Endothelial cell of umbilical vein (primary cell): ENCODE results near the gene CHM. TPM values are rescaled to one million over a fixed set of nuclear protein-coding genes. Genes with fewer than 3 reads are reported as not detected.

Source experiments
- BruUV-seq: library from RNA; stranded (reverse); fragments of 400-500 nt; replicated peaks from 2 replicates; lab custom pipeline; 2021; lab: Mats Ljungman, UMichigan
- CTCF ChIA-PET: fragments of 300-600, 350-600 bp; sonication (Branson Sonifier 250); formaldehyde crosslinking; loops from one replicate; lab custom pipeline; 2021; ENCODE audit warnings: antibody characterized with exemption, inconsistent platforms; lab: Charles Lee
- POLR2A ChIA-PET: fragments of 300-600, 350-600 bp; sonication (Branson Sonifier 250); formaldehyde crosslinking; loops from one replicate; lab custom pipeline; 2021; ENCODE audit warnings: antibody characterized with exemption, inconsistent platforms; lab: Charles Lee
- DNase-seq: peaks from one replicate; pipeline ENCODE4 v3.0.0-alpha.2; 2011; ENCODE audit warnings: low read depth, low spot score
- FAIRE-seq: peaks from 2 replicates; lab custom pipeline; 2011; peaks lifted over from hg19 to GRCh38; lab: Jason Lieb, UNC
- H2AFZ ChIP-seq: 2 replicates; pipeline ENCODE4 v1.6.0; 2012; ENCODE audit warnings: low read depth, low read length, control low read depth, inconsistent platforms
- H3K27ac ChIP-seq: 2 replicates; pipeline ENCODE4 v1.5.1; 2011; ENCODE audit warnings: low read depth, mild to moderate bottlenecking, control low read depth, low read length, moderate library complexity; ENCODE audit not compliant: insufficient read depth
- H3K27me3 ChIP-seq, 2 experiments: 2 replicates each; pipeline versions ENCODE4 v1.6.0 to v1.6.1; 2011; ENCODE audit warnings: low read length in 2 of 2, mixed read lengths in 1 of 2; ENCODE audit not compliant: control insufficient read depth in 2 of 2, insufficient read depth in 2 of 2
- H3K36me3 ChIP-seq, 2 experiments: 2 replicates in 1 of 2; 3 replicates in 1 of 2; pipeline ENCODE4 v1.5.1; 2011; ENCODE audit warnings: low read length in 2 of 2, mild to moderate bottlenecking in 1 of 2, moderate library complexity in 1 of 2; ENCODE audit not compliant: control insufficient read depth in 2 of 2, insufficient read depth in 2 of 2; ENCODE audit errors: extremely low read depth in 1 of 2
- H3K4me1 ChIP-seq: 3 replicates; pipeline ENCODE4 v1.5.1; 2011; ENCODE audit warnings: mild to moderate bottlenecking, low read length; ENCODE audit not compliant: control insufficient read depth, insufficient read depth; ENCODE audit errors: extremely low read depth
- H3K4me2 ChIP-seq: 2 replicates; pipeline ENCODE4 v1.6.1; 2011; ENCODE audit warnings: low read length, control low read depth, mixed read lengths; ENCODE audit not compliant: insufficient read depth
- H3K4me3 ChIP-seq, 3 experiments: fragments of 200-600 bp in 1 of 3; sonication (generic), shearing (Covaris generic) in 1 of 3; replicated peaks in 1 of 3; 2 replicates each; pipeline ENCODE4 v1.5.1; 2011 to 2016; ENCODE audit warnings: control low read depth in 3 of 3, low read length in 3 of 3, mild to moderate bottlenecking in 2 of 3, inconsistent platforms in 1 of 3, low read depth in 1 of 3, moderate library complexity in 1 of 3; ENCODE audit not compliant: insufficient read depth in 1 of 3
- H3K79me2 ChIP-seq: 2 replicates; pipeline ENCODE4 v1.6.0; 2012; ENCODE audit warnings: low read length, inconsistent platforms; ENCODE audit not compliant: control insufficient read depth, insufficient read depth
- H3K9ac ChIP-seq: replicated peaks from 2 replicates; pipeline ENCODE3; 2011; ENCODE audit warnings: low read length, control low read depth; ENCODE audit not compliant: insufficient read depth; ENCODE audit errors: extremely low read depth
- H3K9me1 ChIP-seq: replicated peaks from 3 replicates; pipeline ENCODE4 v1.6.0; 2011; ENCODE audit warnings: mild to moderate bottlenecking, low read length; ENCODE audit not compliant: control insufficient read depth, insufficient read depth; ENCODE audit errors: extremely low read depth
- H3K9me3 ChIP-seq: replicated peaks from 2 replicates; pipeline ENCODE4 v1.5.1; 2012; ENCODE audit warnings: low read length, inconsistent platforms; ENCODE audit not compliant: control insufficient read depth, insufficient read depth
- H4K20me1 ChIP-seq: replicated peaks from 2 replicates; pipeline ENCODE3; 2011; ENCODE audit warnings: mild to moderate bottlenecking, low read length; ENCODE audit not compliant: control insufficient read depth, insufficient read depth; ENCODE audit errors: extremely low read depth
- CTCF ChIP-seq, 2 donors: IDR thresholded peaks; 1 replicate in 1 of 2; 2 replicates in 1 of 2; pipeline ENCODE4 v1.5.1; 2011; ENCODE audit warnings: low read length in 2 of 2, mild to moderate bottlenecking in 2 of 2, moderate library complexity in 2 of 2, control low read depth in 1 of 2, inconsistent platforms in 1 of 2, low read depth in 1 of 2; ENCODE audit not compliant: insufficient read depth in 1 of 2; ENCODE audit errors: extremely low read depth in 1 of 2
- GATA2 ChIP-seq: IDR thresholded peaks from 2 replicates; pipeline ENCODE4 v1.7.0; 2011; ENCODE audit warnings: low read depth, mild to moderate bottlenecking, moderate library complexity, mixed read lengths, low read length; ENCODE audit not compliant: insufficient read length, insufficient read depth
- JUN ChIP-seq: IDR thresholded peaks from 2 replicates; pipeline ENCODE4 v1.6.1; 2011; ENCODE audit warnings: borderline replicate concordance, low read depth; ENCODE audit not compliant: insufficient read length, insufficient read depth
- MAX ChIP-seq: IDR thresholded peaks from 2 replicates; pipeline ENCODE4 v1.6.1; 2011; ENCODE audit not compliant: insufficient read depth, insufficient read length
- POLR2AphosphoS5 ChIP-seq: IDR thresholded peaks from 2 replicates; pipeline ENCODE4 v1.6.1; 2012; ENCODE audit warnings: low read depth, mild to moderate bottlenecking, control low read depth, low read length, moderate library complexity; ENCODE audit not compliant: insufficient read depth
- dilution Hi-C: fragments of 300-500 bp; cut with MboI; formaldehyde crosslinking; loops from one replicate; pipeline ENCODE4 v1.15.0; 2019; ENCODE audit warnings: low sequenced_read_pairs; ENCODE audit not compliant: extremely low pct_ligation_motif_present
- intact Hi-C: fragments of 100-400 bp; cut with micrococcal nuclease; formaldehyde crosslinking; loops from one replicate; pipeline ENCODE4 v1.10.0; 2022
- polyA plus RNA-seq, 4 experiments: library from polyadenylated mRNA; depleted of rRNA in 3 of 4; stranded (reverse) in 3 of 4; unstranded in 1 of 4; fragments of >200 nt; gene quantifications; 2 replicates each; pipeline versions ENCODE4 v1.2.1 to v1.2.3, GENCODE V29; 2011 to 2012; ENCODE audit warnings: missing spikeins in 1 of 4
- total RNA-seq: library from RNA; stranded (reverse); gene quantifications from 2 replicates; pipeline ENCODE4 v1.2.3, GENCODE V29; 2021

The CHM gene
- total and polyA plus RNA-seq, 2 donors (not counting 3 experiments of a cell fraction or from before 2014, with no cell fraction given): 10.5 to 18.4 TPM

- dilution Hi-C loops: no loop called here
- no peak for DNase-seq
- H3K9me3 ChIP-seq: no peaks in the 10 kb centered on the region
- H3K79me2 ChIP-seq: peaks cover 10% of the 10 kb centered on the region
- no peaks in the 10 kb centered on the region for H3K9me1 ChIP-seq
- ChIA-PET POLR2A (no interaction called here), CTCF (interaction anchor here (0.7 to 1.5 kb wide), 3 partner anchors 28 to 59 kb away, joined by 3 to 4 read pairs (median 3); no protein-coding TSS in a partner anchor)
- no peak overlapping the region for H2AFZ ChIP-seq
- H3K4me2 ChIP-seq: no peak overlapping the region
- no peaks in the 10 kb centered on the region for H3K36me3 ChIP-seq
- TF ChIP-seq JUN: no peak
- no peak for TF ChIP-seq MAX
- no peak for TF ChIP-seq GATA2
- TF ChIP-seq CTCF (IDR thresholded peaks at IDR 0.05; ENCODE audit: extremely low read depth in 1 of 2, insufficient read depth in 1 of 2, low read depth in 1 of 2, low read length in 2 of 2): no peak
- TF ChIP-seq POLR2AphosphoS5: no peak
- H3K4me3 ChIP-seq: no peak overlapping the region
- no TSS peak for BruUV-seq
- H4K20me1 ChIP-seq: peaks cover 2% of the 10 kb centered on the region
- intact Hi-C loops: no loop called here
- no peak overlapping the region for H3K27ac ChIP-seq
- no peak overlapping the region for H3K9ac ChIP-seq
- no peak for FAIRE-seq
- peaks cover 12% of the 10 kb centered on the region for H3K4me1 ChIP-seq
- no peaks in the 10 kb centered on the region for H3K27me3 ChIP-seq
Observed at GRCh38 chrX:85994797-85995196, 52.6 kb downstream of the CHM start.
